ENCODE data around the gene SLC39A6.

DNA sequence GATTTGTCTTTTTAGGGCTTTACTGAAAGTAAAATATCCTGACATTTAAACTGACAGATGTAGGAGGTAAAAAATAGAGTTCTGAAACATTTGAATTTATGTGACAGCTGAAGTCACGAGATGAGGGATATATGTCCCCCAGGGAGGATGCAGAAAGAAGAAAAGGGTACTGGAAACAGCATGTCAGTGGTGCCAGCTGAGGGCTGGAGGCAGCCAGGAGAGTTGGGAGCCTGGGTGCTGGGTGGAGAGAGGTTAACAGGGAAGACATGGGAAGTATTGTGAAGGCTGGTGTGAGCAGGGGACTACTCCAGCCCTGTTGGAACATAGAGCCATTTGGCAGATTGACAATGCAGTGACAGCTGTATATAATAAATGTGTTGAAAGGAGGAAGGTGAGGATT lies 46.3 kb upstream of the SLC39A6 start:
- TF ChIP-seq, protein P1, sequence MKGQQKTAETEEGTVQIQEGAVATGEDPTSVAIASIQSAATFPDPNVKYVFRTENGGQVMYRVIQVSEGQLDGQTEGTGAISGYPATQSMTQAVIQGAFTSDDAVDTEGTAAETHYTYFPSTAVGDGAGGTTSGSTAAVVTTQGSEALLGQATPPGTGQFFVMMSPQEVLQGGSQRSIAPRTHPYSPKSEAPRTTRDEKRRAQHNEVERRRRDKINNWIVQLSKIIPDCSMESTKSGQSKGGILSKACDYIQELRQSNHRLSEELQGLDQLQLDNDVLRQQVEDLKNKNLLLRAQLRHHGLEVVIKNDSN (IDR thresholded peaks at IDR 0.05; ENCODE audit: borderline replicate concordance, low read depth), result no peak
- TF ChIP-seq JUND (IDR thresholded peaks at IDR 0.05), result no peak
- no peak for TF ChIP-seq FOXJ3 (CRISPR knock-in tag; IDR thresholded peaks at IDR 0.05)
- no peak for TF ChIP-seq TCF12 (IDR thresholded peaks at IDR 0.05)
- TF ChIP-seq NRF1 (IDR thresholded peaks at IDR 0.05; ENCODE audit: low read depth, low read length), result no peak
- TF ChIP-seq, protein P2, sequence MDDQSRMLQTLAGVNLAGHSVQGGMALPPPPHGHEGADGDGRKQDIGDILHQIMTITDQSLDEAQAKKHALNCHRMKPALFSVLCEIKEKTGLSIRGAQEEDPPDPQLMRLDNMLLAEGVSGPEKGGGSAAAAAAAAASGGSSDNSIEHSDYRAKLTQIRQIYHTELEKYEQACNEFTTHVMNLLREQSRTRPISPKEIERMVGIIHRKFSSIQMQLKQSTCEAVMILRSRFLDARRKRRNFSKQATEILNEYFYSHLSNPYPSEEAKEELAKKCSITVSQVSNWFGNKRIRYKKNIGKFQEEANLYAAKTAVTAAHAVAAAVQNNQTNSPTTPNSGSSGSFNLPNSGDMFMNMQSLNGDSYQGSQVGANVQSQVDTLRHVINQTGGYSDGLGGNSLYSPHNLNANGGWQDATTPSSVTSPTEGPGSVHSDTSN (IDR thresholded peaks at IDR 0.05), result no peak
- TF ChIP-seq SMC3 (IDR thresholded peaks at IDR 0.05; ENCODE audit: low read depth, low read length), result no peak
- TF ChIP-seq EP300 (IDR thresholded peaks at IDR 0.05; ENCODE audit: borderline replicate concordance in 1 of 2, low read depth in 1 of 2, low read length in 1 of 2), result no peak
- TF ChIP-seq, protein P3, sequence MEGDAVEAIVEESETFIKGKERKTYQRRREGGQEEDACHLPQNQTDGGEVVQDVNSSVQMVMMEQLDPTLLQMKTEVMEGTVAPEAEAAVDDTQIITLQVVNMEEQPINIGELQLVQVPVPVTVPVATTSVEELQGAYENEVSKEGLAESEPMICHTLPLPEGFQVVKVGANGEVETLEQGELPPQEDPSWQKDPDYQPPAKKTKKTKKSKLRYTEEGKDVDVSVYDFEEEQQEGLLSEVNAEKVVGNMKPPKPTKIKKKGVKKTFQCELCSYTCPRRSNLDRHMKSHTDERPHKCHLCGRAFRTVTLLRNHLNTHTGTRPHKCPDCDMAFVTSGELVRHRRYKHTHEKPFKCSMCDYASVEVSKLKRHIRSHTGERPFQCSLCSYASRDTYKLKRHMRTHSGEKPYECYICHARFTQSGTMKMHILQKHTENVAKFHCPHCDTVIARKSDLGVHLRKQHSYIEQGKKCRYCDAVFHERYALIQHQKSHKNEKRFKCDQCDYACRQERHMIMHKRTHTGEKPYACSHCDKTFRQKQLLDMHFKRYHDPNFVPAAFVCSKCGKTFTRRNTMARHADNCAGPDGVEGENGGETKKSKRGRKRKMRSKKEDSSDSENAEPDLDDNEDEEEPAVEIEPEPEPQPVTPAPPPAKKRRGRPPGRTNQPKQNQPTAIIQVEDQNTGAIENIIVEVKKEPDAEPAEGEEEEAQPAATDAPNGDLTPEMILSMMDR (IDR thresholded peaks at IDR 0.05), result no peak
- TF ChIP-seq FOSL2 (IDR thresholded peaks at IDR 0.05; ENCODE audit: borderline replicate concordance, low read depth), result no peak
- TF ChIP-seq, protein P4, sequence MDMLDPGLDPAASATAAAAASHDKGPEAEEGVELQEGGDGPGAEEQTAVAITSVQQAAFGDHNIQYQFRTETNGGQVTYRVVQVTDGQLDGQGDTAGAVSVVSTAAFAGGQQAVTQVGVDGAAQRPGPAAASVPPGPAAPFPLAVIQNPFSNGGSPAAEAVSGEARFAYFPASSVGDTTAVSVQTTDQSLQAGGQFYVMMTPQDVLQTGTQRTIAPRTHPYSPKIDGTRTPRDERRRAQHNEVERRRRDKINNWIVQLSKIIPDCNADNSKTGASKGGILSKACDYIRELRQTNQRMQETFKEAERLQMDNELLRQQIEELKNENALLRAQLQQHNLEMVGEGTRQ (IDR thresholded peaks at IDR 0.05; ENCODE audit: borderline replicate concordance, low read depth, low read length), result no peak
- TF ChIP-seq, protein P5, sequence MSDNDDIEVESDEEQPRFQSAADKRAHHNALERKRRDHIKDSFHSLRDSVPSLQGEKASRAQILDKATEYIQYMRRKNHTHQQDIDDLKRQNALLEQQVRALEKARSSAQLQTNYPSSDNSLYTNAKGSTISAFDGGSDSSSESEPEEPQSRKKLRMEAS (IDR thresholded peaks at IDR 0.05; ENCODE audit: low read depth), result no peak
- TF ChIP-seq, protein P6, sequence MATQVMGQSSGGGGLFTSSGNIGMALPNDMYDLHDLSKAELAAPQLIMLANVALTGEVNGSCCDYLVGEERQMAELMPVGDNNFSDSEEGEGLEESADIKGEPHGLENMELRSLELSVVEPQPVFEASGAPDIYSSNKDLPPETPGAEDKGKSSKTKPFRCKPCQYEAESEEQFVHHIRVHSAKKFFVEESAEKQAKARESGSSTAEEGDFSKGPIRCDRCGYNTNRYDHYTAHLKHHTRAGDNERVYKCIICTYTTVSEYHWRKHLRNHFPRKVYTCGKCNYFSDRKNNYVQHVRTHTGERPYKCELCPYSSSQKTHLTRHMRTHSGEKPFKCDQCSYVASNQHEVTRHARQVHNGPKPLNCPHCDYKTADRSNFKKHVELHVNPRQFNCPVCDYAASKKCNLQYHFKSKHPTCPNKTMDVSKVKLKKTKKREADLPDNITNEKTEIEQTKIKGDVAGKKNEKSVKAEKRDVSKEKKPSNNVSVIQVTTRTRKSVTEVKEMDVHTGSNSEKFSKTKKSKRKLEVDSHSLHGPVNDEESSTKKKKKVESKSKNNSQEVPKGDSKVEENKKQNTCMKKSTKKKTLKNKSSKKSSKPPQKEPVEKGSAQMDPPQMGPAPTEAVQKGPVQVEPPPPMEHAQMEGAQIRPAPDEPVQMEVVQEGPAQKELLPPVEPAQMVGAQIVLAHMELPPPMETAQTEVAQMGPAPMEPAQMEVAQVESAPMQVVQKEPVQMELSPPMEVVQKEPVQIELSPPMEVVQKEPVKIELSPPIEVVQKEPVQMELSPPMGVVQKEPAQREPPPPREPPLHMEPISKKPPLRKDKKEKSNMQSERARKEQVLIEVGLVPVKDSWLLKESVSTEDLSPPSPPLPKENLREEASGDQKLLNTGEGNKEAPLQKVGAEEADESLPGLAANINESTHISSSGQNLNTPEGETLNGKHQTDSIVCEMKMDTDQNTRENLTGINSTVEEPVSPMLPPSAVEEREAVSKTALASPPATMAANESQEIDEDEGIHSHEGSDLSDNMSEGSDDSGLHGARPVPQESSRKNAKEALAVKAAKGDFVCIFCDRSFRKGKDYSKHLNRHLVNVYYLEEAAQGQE (IDR thresholded peaks at IDR 0.05; ENCODE audit: low read depth, low read length), result no peak
- TF ChIP-seq RAD21 (IDR thresholded peaks at IDR 0.05; ENCODE audit: low read length), result no peak

All from SK-N-SH (cell line).